NCI-H146 treated with DMSO at 0.1 percent for 48 hours (cell line): ENCODE data around the gene ZNF184.
A peak's percentile ranks its signal among the peaks of the same experiment; 100 is the strongest.

Experiments used
- DNase-seq: peaks from one replicate; lab custom pipeline; 2025; ENCODE audit not compliant: unreplicated experiment; lab: John Stamatoyannopoulos, UW

Gene ZNF184

GRCh38 chr6:27472617-27473400 is at the start of gene ZNF184:
ZNF184 (minus strand) TSS chr6:27473105; CDS start chr6:27472294, 811 bp downstream.
- peak; percentile 98 for DNase-seq

GRCh38 chr6:27518881-27519795 is 46.2 kb upstream of the ZNF184 start:
- DNase-seq = peak; percentile 58

GRCh38 chr6:27517928-27518787 is 45.3 kb upstream of the ZNF184 start:
- peak; percentile 19 for DNase-seq

GRCh38 chr6:27517238-27517637 is 44.3 kb upstream of the ZNF184 start:
- no peak for DNase-seq

GRCh38 chr6:27514906-27515495 is 42.1 kb upstream of the ZNF184 start:
- no peak for DNase-seq

GRCh38 chr6:27512525-27512924 is 39.6 kb upstream of the ZNF184 start:
- DNase-seq = no peak

- no peak for DNase-seq
These were observed 34.4 kb upstream of the ZNF184 start for GRCh38 chr6:27507041-27507956.

- DNase-seq = peak; percentile 63
These were observed 32.5 kb upstream of the ZNF184 start for GRCh38 chr6:27505209-27506027.

- DNase-seq = peak; percentile 3
These were observed 30.6 kb upstream of the ZNF184 start for GRCh38 chr6:27503436-27504030.

- peak; percentile 60 for DNase-seq
These were observed 29.9 kb upstream of the ZNF184 start for GRCh38 chr6:27502508-27503435.

- no peak for DNase-seq
These were observed 28.3 kb upstream of the ZNF184 start for GRCh38 chr6:27501187-27501586.

GRCh38 chr6:27500177-27500576 is 27.3 kb upstream of the ZNF184 start:
- DNase-seq = no peak

GRCh38 chr6:27495386-27496135 is 22.7 kb upstream of the ZNF184 start:
- no peak for DNase-seq

GRCh38 chr6:27494987-27495385 is 22.1 kb upstream of the ZNF184 start:
- no peak for DNase-seq

GRCh38 chr6:27494103-27494502 is 21.2 kb upstream of the ZNF184 start:
- DNase-seq = no peak

GRCh38 chr6:27492631-27493190 is 19.8 kb upstream of the ZNF184 start:
- no peak for DNase-seq
